HEK293 (cell line): Measurements from ENCODE around the gene RPL13A.
A peak's percentile ranks its signal among the peaks of the same experiment; 100 is the strongest.

Experiments used
- ATF2 ChIP-seq: fragments of 450-650 bp; formaldehyde crosslinking; IDR thresholded peaks from 2 replicates; pipeline ENCODE4 v1.5.1; 2016; ENCODE audit warnings: missing biosample characterization, missing genetic modification characterization, low read depth
- BCL6B ChIP-seq: fragments of 450-650 bp; formaldehyde crosslinking; IDR thresholded peaks from 2 replicates; pipeline ENCODE4 v1.5.1; 2017; ENCODE audit warnings: missing biosample characterization, missing genetic modification characterization
- CTCF ChIP-seq: fragments of 450-650 bp; formaldehyde crosslinking; IDR thresholded peaks from 2 replicates; pipeline ENCODE4 v1.5.1; 2016; ENCODE audit warnings: missing biosample characterization, missing genetic modification characterization
- EGR2 ChIP-seq: fragments of 450-650 bp; formaldehyde crosslinking; IDR thresholded peaks from 2 replicates; pipeline ENCODE4 v1.5.1; 2016; ENCODE audit warnings: low read depth, missing biosample characterization, missing genetic modification characterization
- GLI4 ChIP-seq: fragments of 450-650 bp; formaldehyde crosslinking; IDR thresholded peaks from 2 replicates; pipeline ENCODE4 v1.5.1; 2016; ENCODE audit warnings: missing biosample characterization, missing genetic modification characterization
- HIC1 ChIP-seq: fragments of 450-650 bp; formaldehyde crosslinking; IDR thresholded peaks from 2 replicates; pipeline ENCODE4 v1.5.1; 2016; ENCODE audit warnings: missing biosample characterization, missing genetic modification characterization
- PRDM2 ChIP-seq: fragments of 450-650 bp; formaldehyde crosslinking; IDR thresholded peaks from 2 replicates; pipeline ENCODE4 v1.5.1; 2016; ENCODE audit warnings: missing biosample characterization, missing genetic modification characterization, borderline replicate concordance
- ZBTB7A ChIP-seq: fragments of 450-650 bp; formaldehyde crosslinking; IDR thresholded peaks from 2 replicates; pipeline ENCODE4 v1.5.1; 2016; ENCODE audit warnings: low read depth, missing biosample characterization, missing genetic modification characterization
- ZNF140 ChIP-seq: fragments of 450-650 bp; formaldehyde crosslinking; IDR thresholded peaks from 2 replicates; pipeline ENCODE4 v1.5.1; 2016; ENCODE audit warnings: missing biosample characterization, missing genetic modification characterization
- ZNF175 ChIP-seq: fragments of 450-650 bp; formaldehyde crosslinking; IDR thresholded peaks from 2 replicates; pipeline ENCODE4 v1.5.1; 2016; ENCODE audit warnings: missing biosample characterization, missing genetic modification characterization
- ZNF248 ChIP-seq: fragments of 450-650 bp; formaldehyde crosslinking; IDR thresholded peaks from 2 replicates; pipeline ENCODE4 v1.5.1; 2017; ENCODE audit warnings: missing biosample characterization, missing genetic modification characterization
- ZNF354C ChIP-seq: fragments of 450-650 bp; formaldehyde crosslinking; IDR thresholded peaks from 2 replicates; pipeline ENCODE4 v1.5.1; 2016; ENCODE audit warnings: missing biosample characterization, missing genetic modification characterization, low read depth, borderline replicate concordance
- ZNF362 ChIP-seq: fragments of 450-650 bp; formaldehyde crosslinking; IDR thresholded peaks from 2 replicates; pipeline ENCODE4 v1.5.1; 2016; ENCODE audit warnings: missing biosample characterization, missing genetic modification characterization
- ZNF621 ChIP-seq: fragments of 450-650 bp; formaldehyde crosslinking; IDR thresholded peaks from 2 replicates; pipeline ENCODE4 v1.5.1; 2017; ENCODE audit warnings: missing biosample characterization, missing genetic modification characterization
- ZNF830 ChIP-seq: fragments of 450-650 bp; IDR thresholded peaks from 2 replicates; pipeline ENCODE4 v1.5.0; 2018; ENCODE audit warnings: missing biosample characterization, missing genetic modification characterization, low read depth, mild to moderate bottlenecking, moderate library complexity

Gene RPL13A

GRCh38 chr19:49499030-49499670 lies 11.7 kb downstream of the RPL13A start (continued):
- TF ChIP-seq PRDM2 (tag by site-specific recombination) (no peak), ZNF354C (tag by site-specific recombination) (no peak), ZNF175 (tag by site-specific recombination) (no peak), ATF2 (tag by site-specific recombination) (0 out of 2 replicates have a peak, but pooled peaks have one; percentile 4), ZNF140 (tag by site-specific recombination) (no peak), ZNF362 (tag by site-specific recombination) (no peak), ZBTB7A (tag by site-specific recombination) (no peak), HIC1 (tag by site-specific recombination) (no peak), CTCF (tag by site-specific recombination) (no peak), ZNF621 (tag by site-specific recombination) (no peak), ZNF830 (tag by site-specific recombination) (no peak), EGR2 (peak; percentile 57), ZNF248 (tag by site-specific recombination) (no peak), GLI4 (tag by site-specific recombination) (no peak), BCL6B (tag by site-specific recombination) (no peak)
- TF ChIP-seq, all 188 proteins: peak for 4
